Aorta (tissue), 5 donors: ENCODE measurements around the gene TMEM179B. TPM values are rescaled to one million over a fixed set of nuclear protein-coding genes. Genes with fewer than 3 reads are reported as not detected.
A peak's percentile ranks its signal among the peaks of the same experiment; 100 is the strongest.
"Not testable (repeated sequence)": the region's sequence is repeated elsewhere in the genome, so short reads cannot be mapped to it uniquely, and the experiment has no call there.

Experiments used
- ATAC-seq: fragments of 200-7000 bp; cut with Tn5 transposase; one replicate; pipeline ENCODE4 v1.9.1; 2022; ENCODE audit warnings: moderate library complexity; ENCODE audit not compliant: low FRiP score
- DNase-seq, 2 donors: peaks; one replicate each; pipeline ENCODE4 v3.0.0-alpha.2; 2020
- H3K27ac ChIP-seq, 2 donors: one replicate each; pipeline ENCODE4 v1.5.1; 2013; ENCODE audit warnings: low read length in 2 of 2, mild to moderate bottlenecking in 2 of 2, moderate library complexity in 2 of 2, control low read depth in 1 of 2, inconsistent platforms in 1 of 2, low read depth in 1 of 2
- H3K27me3 ChIP-seq, 2 donors: one replicate each; pipeline ENCODE4 v1.6.1; 2013; ENCODE audit warnings: control low read depth in 1 of 2, low read length in 1 of 2, mild to moderate bottlenecking in 1 of 2, moderate library complexity in 1 of 2; ENCODE audit not compliant: insufficient read depth in 2 of 2, control insufficient read depth in 1 of 2
- H3K36me3 ChIP-seq, 2 donors: one replicate each; pipeline ENCODE4 v1.6.1; 2013; ENCODE audit warnings: control low read depth in 1 of 2, low read length in 1 of 2, mild to moderate bottlenecking in 1 of 2; ENCODE audit not compliant: insufficient read depth in 2 of 2, control insufficient read depth in 1 of 2
- H3K4me1 ChIP-seq, 2 donors: one replicate each; pipeline ENCODE4 v1.6.1; 2013; ENCODE audit warnings: low read length in 2 of 2, control low read depth in 1 of 2, mild to moderate bottlenecking in 1 of 2, moderate library complexity in 1 of 2; ENCODE audit not compliant: insufficient read depth in 2 of 2, control insufficient read depth in 1 of 2
- H3K4me3 ChIP-seq, 2 donors: one replicate each; pipeline ENCODE4 v1.5.1; 2013; ENCODE audit warnings: low read length in 2 of 2, control low read depth in 1 of 2, mild to moderate bottlenecking in 1 of 2
- H3K9me3 ChIP-seq: one replicate; pipeline ENCODE4 v1.6.1; 2013; ENCODE audit warnings: mild to moderate bottlenecking, low read length; ENCODE audit not compliant: control insufficient read depth
- WGBS, 2 donors: extraction: QIAGEN DNeasy Blood & Tissue Kit; methylation state at CpG; one replicate each; pipeline ENCODE4 v1.1.7; 2013; 5-methylcytosine and 5-hydroxymethylcytosine counted together
- intact Hi-C, 2 donors: fragments of 100-400 bp; cut with DNase I; formaldehyde crosslinking; loops; one replicate each; pipeline versions ENCODE4 v1.14.2 to v1.15.0; 2022
- polyA plus RNA-seq, 2 donors: library from polyadenylated mRNA; stranded (reverse); fragments of 200-250 nt; gene quantifications; one replicate each; pipeline ENCODE4 v1.2.3, GENCODE V29; 2013
- total RNA-seq, 2 donors: library from RNA; stranded (reverse); fragmentation: NEBNext Ultra II Directional; extraction: Animal tissue kit (Norgen Biotek cat#: 25700); gene quantifications; one replicate each; pipeline ENCODE4 v1.2.1, GENCODE V29; 2021
- donor health status: healthy with polysubstance abuse.
- donor health status: Bipolar disorder and iron deficiency.
- donor health status: DM: no; HTN: no; CAD: no.
- donor health status: DM: no; HTN: no; CAD: no.
- donor health status: DM: yes; HTN: yes; CAD: no.

Gene TMEM179B
- total and polyA plus RNA-seq, 4 donors, result 26.8 to 55.9 (median 30.1) TPM

- Histone ChIP-seq H3K36me3 (no peaks in the 10 kb centered on the region), H3K9me3 (no peaks in the 10 kb centered on the region), H3K4me1 (no peaks in the 10 kb centered on the region), H3K27ac (no peak overlapping the region), H3K27me3 (no peaks in the 10 kb centered on the region), H3K4me3 (no peak overlapping the region)
- DNase-seq, result no peak
- intact Hi-C loops, result no loop called here
- ATAC-seq, result no peak
- 87 to 89% methylated on average over 8 of the region's 8 CpGs for WGBS, 2 donors
Observed at GRCh38 chr11:62816557-62816956, 29.4 kb downstream of the TMEM179B start.

- H3K9me3 ChIP-seq, result no peaks in the 10 kb centered on the region
- DNase-seq (no peak), ATAC-seq (no peak)
- H3K4me3 ChIP-seq, result no peak overlapping the region
- H3K27me3 ChIP-seq, result no peaks in the 10 kb centered on the region
- no peak overlapping the region for H3K27ac ChIP-seq
- H3K36me3 ChIP-seq, result no peaks in the 10 kb centered on the region
- no peaks in the 10 kb centered on the region for H3K4me1 ChIP-seq
- intact Hi-C loops, result no loop called here
- 83 to 87% methylated on average over 4 of the region's 4 CpGs for WGBS, 2 donors
Observed at GRCh38 chr11:62817129-62817528, 29.9 kb downstream of the TMEM179B start.

GRCh38 chr11:62823677-62824076 is 36.5 kb downstream of the TMEM179B start:
- Histone ChIP-seq H3K9me3 (no peaks in the 10 kb centered on the region), H3K36me3 (peaks cover 10 to 17% of the 10 kb centered on the region in 2 donors), H3K4me3 (no peak overlapping the region), H3K4me1 (no peaks in the 10 kb centered on the region), H3K27ac (no peak overlapping the region), H3K27me3 (no peaks in the 10 kb centered on the region)
- no peak for ATAC-seq
- 93 to 97% methylated on average over 3 of the region's 3 CpGs for WGBS, 2 donors
- intact Hi-C loops, result no loop called here
- DNase-seq, result no peak

GRCh38 chr11:62828130-62828529 is 40.9 kb downstream of the TMEM179B start:
- DNase-seq, H3K4me1 ChIP-seq, ATAC-seq, intact Hi-C loops, H3K27ac ChIP-seq, H3K9me3 ChIP-seq, H3K27me3 ChIP-seq, H3K4me3 ChIP-seq: not testable (repeated sequence)
- 88 to 89% methylated on average over 8 of the region's 8 CpGs for WGBS, 2 donors
- H3K36me3 ChIP-seq, result peaks cover 9 to 13% of the 10 kb centered on the region in 2 donors

- intact Hi-C loops, result loop anchor here in 1 of 2 donors (5.0 to 10.0 kb wide), 2 partner anchors 44 to 126 kb away; partner anchors contain the start of genes BSCL2, GNG3 and TMEM179B
- peak overlapping the region; percentile 52 to 89 for H3K27ac ChIP-seq
- DNase-seq (no peak), ATAC-seq (no peak)
- H3K4me3 ChIP-seq, result peak overlapping the region; percentile 69 to 71
- peaks cover 0 to 11% of the 10 kb centered on the region in 2 donors for H3K36me3 ChIP-seq
- H3K9me3 ChIP-seq, result no peaks in the 10 kb centered on the region
- WGBS, 2 donors, result 0 to 1% methylated on average over 33 of the region's 33 CpGs
- H3K27me3 ChIP-seq, result no peaks in the 10 kb centered on the region
- H3K4me1 ChIP-seq, result no peaks in the 10 kb centered on the region
Observed at GRCh38 chr11:62830904-62831519, 43.8 kb downstream of the TMEM179B start.

GRCh38 chr11:62831520-62832335 is 44.5 kb downstream of the TMEM179B start, which contains the start of gene STX5:
Gene STX5, minus strand, starts transcription at chr11:62832051. Its CDS starts 808 bp downstream, at chr11:62831243.
- H3K36me3 ChIP-seq, result peaks cover 0 to 11% of the 10 kb centered on the region in 2 donors
- intact Hi-C loops, result loop anchor here in 1 of 2 donors (1.0 to 10.0 kb wide), 3 partner anchors 27 to 127 kb away; partner anchors contain the start of genes BSCL2, GNG3 and TMEM179B
- H3K4me1 ChIP-seq, result no peaks in the 10 kb centered on the region
- peak; percentile 99 for ATAC-seq
- no peaks in the 10 kb centered on the region for H3K9me3 ChIP-seq
- peak within 1 kb of the TSS; percentile 79 to 92 for H3K27ac ChIP-seq
- no peaks in the 10 kb centered on the region for H3K27me3 ChIP-seq
- 1% methylated on average over 61 to 65 of the region's 65 CpGs for WGBS, 2 donors
- H3K4me3 ChIP-seq, result peak within 1 kb of the TSS; percentile 69 to 71
- peak; percentile 100 for DNase-seq

GRCh38 chr11:62832336-62833234 is 45.4 kb downstream of the TMEM179B start, which contains the start of gene TEX54:
Gene TEX54, minus strand, starts transcription at chr11:62832841.
- DNase-seq (peak; percentile 56 to 81), ATAC-seq (no peak)
- intact Hi-C loops, result loop anchor here in 1 of 2 donors (1.0 to 10.0 kb wide), 3 partner anchors 28 to 128 kb away; partner anchors contain the start of genes BSCL2, GNG3 and TMEM179B
- Histone ChIP-seq H3K27me3 (no peaks in the 10 kb centered on the region), H3K36me3 (peaks cover 0 to 10% of the 10 kb centered on the region in 2 donors), H3K27ac (peak within 1 kb of the TSS; percentile 79 to 92), H3K4me3 (peak within 1 kb of the TSS; percentile 69 to 71), H3K4me1 (no peaks in the 10 kb centered on the region), H3K9me3 (no peaks in the 10 kb centered on the region)
- WGBS, 2 donors, result 6% methylated on average over 40 of the region's 40 CpGs

GRCh38 chr11:62835336-62835735 is 48.1 kb downstream of the TMEM179B start:
- peaks cover 0 to 10% of the 10 kb centered on the region in 2 donors for H3K36me3 ChIP-seq
- intact Hi-C loops, result loop anchor here in 1 of 2 donors (10.0 kb wide), 1 partner anchor 131 kb away; the partner anchor contains the start of genes BSCL2 and GNG3
- no peak for ATAC-seq
- DNase-seq, result no peak
- 83 to 89% methylated on average over 8 of the region's 8 CpGs for WGBS, 2 donors
- H3K9me3 ChIP-seq, result no peaks in the 10 kb centered on the region
- H3K4me3 ChIP-seq, result no peak overlapping the region
- no peaks in the 10 kb centered on the region for H3K27me3 ChIP-seq
- no peaks in the 10 kb centered on the region for H3K4me1 ChIP-seq
- no peak overlapping the region for H3K27ac ChIP-seq
